Measurements from ENCODE around the gene HADHB.

DNA sequence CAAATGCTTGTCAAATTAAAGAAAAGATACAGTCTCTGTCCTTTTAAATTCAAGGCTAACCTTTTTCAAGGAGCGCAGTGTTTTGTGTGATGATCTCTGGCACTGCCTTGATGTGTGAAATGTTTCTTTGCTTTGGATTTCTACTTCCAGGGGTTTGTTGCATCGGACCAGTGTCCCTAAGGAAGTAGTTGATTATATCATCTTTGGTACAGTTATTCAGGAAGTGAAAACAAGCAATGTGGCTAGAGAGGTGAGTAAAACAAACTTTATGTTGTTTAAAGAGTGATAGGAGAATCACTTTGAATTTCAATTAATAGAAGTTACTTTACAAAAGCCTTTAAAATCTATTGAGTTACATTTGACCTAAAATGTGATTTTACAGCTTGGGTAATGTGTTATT lies 28.8 kb downstream of the HADHB start:
- TF ChIP-seq, protein P1, sequence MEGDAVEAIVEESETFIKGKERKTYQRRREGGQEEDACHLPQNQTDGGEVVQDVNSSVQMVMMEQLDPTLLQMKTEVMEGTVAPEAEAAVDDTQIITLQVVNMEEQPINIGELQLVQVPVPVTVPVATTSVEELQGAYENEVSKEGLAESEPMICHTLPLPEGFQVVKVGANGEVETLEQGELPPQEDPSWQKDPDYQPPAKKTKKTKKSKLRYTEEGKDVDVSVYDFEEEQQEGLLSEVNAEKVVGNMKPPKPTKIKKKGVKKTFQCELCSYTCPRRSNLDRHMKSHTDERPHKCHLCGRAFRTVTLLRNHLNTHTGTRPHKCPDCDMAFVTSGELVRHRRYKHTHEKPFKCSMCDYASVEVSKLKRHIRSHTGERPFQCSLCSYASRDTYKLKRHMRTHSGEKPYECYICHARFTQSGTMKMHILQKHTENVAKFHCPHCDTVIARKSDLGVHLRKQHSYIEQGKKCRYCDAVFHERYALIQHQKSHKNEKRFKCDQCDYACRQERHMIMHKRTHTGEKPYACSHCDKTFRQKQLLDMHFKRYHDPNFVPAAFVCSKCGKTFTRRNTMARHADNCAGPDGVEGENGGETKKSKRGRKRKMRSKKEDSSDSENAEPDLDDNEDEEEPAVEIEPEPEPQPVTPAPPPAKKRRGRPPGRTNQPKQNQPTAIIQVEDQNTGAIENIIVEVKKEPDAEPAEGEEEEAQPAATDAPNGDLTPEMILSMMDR (IDR thresholded peaks at IDR 0.05), result no peak
- TF ChIP-seq ZFX (IDR thresholded peaks at IDR 0.05; ENCODE audit: borderline replicate concordance), result no peak
